Stimulated activated CD8-positive, alpha-beta memory T cell treated with anti-CD3 and anti-CD28 coated beads, Interleukin-7, amount 100 ng/mL, for 1 hour (primary cell): ENCODE measurements around the gene KIF1B.
"Not testable (repeated sequence)": the region's sequence is repeated elsewhere in the genome, so short reads cannot be mapped to it uniquely, and the experiment has no call there.

Experiments used
- DNase-seq, 2 donors: peaks; one replicate each; pipeline ENCODE4 v3.0.0-alpha.2; 2020; ENCODE audit warnings: low read depth in 2 of 2

Gene KIF1B

DNA sequence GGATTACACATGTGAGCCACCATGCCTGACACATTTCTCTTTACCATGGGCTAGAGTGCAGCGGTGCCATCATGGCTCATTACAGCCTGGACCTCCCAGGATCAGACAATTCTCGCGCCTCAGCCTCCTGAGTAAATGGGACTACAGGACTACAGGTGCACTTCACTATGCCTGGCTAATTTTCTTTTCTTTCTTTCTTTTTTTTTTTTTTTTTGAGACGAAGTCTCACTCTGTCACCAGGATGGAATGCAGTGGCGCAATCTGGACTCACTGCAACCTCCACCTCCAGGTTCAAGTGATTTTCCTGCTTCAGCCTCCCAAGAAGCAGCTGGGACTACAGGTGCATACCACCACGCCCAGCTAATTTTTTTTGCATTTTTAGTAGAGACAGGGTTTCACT lies 14.8 kb upstream of the KIF1B start:
- no peak for DNase-seq

DNA sequence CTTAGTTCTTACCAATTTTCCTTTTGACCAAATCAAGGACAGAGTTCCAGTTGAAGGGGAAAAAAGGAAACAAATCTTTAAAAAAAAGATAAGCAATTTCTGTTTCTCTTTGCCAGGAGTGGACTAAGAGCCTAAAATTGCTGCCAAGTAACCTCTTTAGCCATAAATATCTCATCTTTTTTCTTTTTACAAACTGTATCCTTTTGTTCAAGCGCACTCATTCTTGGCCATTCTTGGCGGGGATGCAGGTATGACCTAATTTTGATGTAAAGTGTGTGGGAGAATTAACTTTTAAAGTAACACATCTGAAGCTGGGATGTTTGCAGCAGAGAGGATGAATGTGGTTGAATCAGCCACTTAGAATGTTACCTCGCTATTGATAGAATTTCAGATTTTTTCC lies 13.4 kb upstream of the KIF1B start:
- DNase-seq, result no peak

DNA sequence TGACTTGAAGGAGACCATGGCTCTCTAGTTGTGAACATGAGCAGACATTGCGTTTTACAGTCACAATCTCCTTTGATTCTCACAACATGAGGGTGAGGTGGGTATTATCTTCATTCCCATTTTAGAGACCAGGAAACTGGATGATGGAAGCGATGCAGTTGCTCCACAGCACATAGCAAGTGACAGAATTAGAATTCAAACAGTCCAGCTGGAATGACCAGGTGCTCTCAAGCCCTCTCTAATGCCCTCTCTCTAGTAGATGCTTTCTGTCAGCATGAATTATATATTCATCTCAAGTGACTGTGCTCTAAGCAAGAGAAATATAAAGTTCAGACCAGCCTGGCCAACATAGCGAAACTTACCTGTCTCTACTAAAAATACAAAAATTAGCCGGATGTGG lies 9.8 kb upstream of the KIF1B start:
- DNase-seq, result no peak

DNA sequence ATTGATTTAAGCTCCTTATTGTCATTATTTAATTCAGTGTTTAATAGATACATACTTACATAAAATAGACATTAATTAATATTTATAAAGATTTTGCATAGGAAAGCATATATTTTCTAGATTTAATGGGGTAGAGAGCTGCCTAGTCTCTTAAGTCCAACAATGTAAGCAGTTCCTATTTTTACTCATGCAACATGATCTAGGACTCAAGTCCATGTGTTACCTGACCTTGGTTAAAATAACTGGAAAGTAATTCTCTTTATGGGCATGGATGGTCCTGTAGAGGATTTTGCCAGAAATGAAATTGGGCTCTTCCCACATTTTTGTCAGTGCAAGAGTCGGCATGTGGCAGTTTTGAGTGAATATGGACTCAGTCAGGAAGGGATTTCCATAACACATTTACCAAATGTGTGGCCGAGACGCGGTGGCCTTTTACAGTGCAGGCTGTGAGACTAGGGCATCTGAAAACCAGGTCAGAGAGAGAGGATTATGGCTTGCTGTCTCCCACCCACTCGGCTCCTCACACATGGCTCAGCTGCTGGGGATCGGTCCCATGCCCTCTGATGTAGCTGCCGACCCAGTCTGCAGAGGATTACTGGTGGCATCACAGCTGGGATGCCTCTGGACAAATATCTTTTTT lies 6.2 kb upstream of the KIF1B start:
- no peak for DNase-seq

DNA sequence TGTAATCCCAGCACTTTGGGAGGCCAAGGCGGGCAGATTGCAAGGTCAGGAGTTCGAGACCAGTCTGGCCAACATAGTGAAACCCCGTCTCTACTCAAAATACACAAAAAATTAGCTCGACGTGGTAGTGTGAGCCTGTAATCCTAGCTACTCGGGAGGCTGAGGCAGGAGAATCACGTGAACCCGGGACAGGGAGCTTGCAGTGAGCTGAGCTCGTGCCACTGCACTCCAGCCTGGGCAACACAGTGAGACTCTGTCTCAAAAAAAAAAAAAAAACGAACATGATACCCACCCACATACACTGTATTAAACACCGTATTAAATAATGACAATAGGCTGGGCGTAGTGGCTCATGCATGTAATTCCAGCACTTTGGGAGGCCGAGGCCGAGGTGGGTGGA lies 5.2 kb upstream of the KIF1B start:
- not testable (repeated sequence) for DNase-seq

DNA sequence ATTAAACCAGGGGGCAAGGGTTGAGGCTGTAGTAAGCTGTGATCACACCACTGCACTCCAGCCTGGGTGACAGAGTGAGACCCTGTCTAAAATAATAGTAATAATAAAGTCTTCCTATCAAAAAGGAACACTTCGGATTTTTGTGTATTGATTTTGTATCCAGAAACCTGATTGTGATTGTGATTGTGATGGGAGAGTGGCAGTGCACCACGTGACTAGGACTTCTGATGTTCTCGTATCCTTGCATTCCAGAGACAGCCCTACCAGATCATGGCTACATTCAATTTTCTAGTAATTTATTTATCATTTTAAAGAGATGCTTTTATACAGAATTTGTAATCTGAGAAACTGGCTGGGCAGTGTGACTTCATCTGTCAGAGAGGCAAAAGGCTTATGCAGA lies 2.6 kb upstream of the KIF1B start:
- DNase-seq, result no peak

DNA sequence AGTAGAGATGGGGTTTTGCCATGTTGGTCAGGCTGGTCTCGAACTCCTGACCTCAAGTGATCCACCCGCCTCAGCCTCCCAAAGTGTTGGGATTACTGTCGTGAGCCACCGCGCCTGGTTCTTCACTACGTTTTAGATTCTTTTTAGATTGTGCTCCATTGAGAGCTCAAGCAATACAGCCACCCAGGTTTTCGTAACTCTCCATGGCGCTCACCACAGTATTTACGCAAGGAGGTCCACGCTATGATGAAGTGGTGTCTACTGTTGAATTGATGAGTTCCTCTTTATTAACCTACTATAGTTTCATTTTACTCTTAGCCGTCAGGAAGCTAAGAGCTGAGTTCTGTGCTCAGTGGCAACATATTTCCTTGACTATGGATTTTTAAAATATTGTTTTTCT lies 1.8 kb upstream of the KIF1B start:
- DNase-seq, result no peak

DNA sequence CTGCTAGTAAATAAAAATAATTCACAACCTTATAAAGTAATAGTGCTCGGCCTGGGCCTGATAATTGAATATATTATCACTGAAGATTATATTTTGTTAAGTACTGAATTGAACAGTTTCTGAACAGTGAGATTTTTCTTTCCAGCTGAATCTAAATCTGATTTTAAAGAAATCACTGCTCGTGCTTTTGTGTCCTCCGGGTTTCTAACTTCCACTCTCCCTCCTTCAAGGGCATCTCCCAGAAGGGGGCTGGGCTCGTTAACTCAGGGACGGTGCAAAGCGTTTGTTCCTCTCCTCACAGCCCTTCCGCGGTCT lies 823 bp upstream of the KIF1B start:
- DNase-seq, result no peak

DNA sequence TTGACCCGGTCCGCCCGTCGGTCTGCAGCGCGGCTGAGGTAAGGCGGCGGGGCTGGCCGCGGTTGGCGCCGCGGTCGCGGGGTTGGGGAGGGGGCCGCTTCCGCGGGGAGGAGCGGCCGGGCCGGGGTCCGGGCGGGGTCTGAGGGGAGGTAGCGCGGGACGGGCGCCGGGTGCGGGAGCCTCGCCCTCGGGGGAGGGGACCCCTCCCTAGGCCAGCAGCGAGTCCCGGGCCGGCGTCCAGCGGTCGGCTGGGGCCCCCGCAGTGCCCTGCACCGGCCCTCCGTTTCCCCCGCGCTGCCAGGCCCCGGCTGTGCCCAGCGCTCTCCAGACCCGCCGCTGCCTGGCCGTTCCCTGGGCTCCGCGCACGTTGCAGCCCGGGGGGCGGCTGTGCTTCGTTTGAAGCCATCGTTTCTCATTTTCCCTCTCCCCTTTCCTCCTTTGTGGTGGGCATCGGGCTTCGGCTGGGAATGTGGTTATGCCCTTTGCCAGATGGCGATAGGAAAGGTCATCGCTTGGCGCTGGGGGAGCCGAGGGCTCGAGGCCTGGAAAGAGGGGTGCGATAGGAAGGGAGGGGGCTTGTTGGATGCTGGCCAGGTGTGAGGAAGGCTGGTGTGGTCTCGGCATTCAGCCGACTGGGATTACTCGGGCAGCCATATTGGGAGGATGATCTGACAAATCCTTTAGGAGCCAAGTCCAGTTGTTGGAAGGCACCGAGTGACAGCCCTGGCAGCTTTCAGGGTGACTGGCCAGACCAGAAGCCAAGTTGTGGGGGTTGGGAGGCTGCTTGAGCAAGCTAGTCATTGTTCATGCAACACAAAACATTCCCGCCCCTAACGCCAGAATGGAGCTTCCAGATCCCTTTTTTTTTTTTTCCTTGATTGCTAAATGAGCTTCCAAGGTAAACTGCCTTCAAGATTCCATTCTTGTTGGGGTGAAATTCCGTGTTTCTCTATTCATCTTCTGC lies 753 bp downstream of the KIF1B start:
- no peak for DNase-seq

DNA sequence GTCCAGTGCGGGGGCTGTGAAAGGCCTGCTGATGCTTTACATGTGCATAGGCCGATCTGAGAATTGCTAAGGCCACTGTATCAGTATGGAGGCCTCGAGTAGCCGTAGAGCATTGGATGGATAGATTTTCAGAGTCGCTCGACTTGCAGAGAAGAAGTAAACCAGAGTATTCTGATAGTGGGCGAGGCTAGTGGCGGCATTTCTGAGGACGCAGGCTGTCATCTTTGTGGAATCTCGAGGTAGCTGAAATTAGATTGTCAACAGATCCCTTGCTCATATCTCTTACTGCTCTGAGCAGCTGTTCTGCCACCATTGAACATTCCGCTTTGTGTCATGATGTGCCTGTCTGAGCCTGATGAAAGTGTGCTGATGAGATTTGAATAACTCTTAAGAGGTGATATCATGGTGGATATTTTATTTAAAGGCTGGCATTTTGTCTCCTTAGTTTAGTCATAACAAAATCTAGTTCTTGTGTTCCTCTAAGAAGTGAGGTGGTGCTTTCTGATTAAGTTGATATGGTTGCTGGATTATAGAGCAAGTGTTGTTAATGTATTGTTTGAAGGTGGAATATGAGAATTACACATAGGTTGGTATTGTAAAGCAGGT lies 1.5 kb downstream of the KIF1B start:
- DNase-seq, result no peak

DNA sequence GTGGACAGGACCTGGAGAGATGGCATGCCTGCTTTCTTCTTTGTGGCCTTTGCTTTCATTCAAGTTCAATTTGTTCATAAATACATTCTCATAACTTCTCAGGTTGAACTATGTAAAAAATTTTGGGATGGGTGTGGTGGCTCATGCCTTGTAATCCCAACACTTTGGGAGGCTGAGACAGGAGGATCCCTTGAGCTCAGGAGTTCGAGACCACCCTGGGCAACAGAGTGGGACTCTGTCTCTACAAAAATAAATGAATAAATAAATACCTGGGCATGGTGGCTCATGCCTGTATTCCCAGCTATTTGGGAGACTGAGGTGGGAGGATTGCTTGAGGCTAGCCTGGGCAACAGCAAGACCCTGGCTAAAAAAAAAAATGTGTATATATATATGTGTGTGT lies 2.1 kb downstream of the KIF1B start:
- no peak for DNase-seq

DNA sequence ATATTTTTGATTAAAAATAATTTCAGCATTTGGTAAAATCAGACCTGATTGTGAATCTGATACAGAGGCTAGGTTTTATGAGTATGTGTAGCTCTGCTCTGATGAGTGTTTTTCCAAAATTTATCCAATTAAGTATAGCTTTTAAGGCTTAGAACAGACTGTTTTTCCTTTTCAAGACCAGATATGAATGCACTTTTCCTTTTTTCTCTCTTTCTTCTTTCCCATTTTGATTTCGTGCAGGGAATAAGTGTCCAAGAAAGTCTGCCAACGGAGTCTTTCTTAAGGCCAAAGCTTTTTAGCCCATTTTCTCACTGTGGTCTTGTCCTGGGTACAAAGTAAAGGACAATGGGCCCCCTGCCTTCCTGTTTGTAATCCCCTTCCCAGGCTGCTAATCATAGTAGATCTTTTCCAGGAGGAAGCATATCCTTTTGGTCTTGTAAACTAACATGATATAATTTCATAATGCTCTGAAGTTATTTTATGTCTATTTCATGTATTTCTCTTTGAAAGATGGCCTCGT lies 2.9 kb downstream of the KIF1B start:
- no peak for DNase-seq

DNA sequence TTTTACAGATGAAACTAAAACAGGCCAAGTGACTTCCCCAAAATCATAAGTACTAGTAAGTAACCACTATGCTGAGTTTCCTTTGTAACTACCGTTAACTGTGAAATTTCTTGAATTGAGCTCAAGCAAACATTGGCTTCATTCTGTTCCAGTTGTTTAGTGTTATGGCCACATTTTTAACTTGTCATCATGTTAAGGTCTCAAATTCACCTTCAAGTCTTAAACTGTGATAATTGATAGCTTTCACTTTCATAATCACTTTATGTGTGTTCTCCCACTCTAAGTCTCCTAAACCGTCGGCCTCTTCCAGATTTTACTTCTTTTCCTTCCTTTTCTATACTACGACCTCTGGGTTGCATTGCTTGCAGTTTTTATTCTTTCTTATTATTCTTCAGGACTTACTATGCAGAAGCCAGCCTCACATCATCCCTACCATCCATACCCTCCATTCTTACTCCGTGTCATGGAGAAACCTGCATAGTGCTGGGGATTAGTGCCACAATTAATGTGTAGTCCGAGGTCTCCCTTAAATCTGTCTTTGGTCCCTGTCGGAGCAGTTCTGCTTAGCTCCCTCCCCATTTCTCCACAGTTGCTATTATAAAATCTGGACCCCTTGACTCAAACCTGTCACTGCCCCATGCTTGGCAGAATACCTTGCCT lies 5.8 kb downstream of the KIF1B start:
- no peak for DNase-seq

DNA sequence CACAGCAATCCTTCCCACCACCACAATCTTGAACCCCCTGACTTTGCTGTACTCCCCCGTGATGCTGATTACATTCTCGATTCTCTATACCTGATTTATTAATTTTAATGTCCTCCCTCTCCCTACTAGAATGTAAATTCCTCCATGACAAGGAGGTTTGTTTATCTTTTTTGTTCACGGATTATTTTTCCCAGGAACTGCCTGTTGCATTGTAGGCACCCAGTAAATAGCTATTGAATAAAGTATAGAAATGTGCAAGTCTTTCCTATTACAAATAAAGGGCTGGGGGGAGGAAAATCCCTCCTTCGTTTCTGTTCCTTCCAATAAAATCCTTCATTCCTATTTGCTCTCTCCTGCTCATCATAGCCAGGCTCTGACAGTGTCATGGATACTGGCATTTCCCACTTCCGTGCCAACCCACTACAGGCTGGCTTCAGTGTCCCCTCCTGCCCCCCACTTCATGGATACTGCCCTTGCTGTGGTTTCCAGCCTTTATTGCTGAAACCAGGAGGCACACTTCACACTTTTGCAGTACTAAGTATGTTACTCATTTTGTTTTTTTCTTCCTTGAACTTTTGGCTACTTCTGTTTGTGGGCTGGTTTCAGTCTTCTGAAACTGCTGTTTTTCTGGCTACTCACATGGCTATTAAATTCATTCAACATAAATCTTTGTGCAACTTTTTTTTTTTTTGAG lies 7.5 kb downstream of the KIF1B start:
- no peak for DNase-seq

DNA sequence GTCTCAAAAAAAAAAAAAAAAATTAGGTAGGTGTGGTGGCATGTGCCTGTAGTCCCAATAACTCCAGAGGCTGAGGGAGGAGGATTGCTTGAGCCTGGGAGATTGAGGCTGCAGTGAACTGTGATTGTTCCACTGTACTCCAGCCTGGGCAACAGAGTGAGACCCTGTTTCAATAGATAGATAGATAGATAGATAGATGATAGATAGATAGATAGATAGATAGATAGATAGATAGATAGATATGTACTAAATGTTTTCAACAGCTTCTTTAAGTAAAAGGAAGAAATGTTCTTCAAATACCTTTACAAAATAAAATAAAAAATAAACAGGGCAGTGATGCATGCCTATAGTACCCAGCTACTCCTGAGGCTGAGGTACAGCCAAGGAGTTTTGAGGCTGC lies 9.8 kb downstream of the KIF1B start:
- no peak for DNase-seq

DNA sequence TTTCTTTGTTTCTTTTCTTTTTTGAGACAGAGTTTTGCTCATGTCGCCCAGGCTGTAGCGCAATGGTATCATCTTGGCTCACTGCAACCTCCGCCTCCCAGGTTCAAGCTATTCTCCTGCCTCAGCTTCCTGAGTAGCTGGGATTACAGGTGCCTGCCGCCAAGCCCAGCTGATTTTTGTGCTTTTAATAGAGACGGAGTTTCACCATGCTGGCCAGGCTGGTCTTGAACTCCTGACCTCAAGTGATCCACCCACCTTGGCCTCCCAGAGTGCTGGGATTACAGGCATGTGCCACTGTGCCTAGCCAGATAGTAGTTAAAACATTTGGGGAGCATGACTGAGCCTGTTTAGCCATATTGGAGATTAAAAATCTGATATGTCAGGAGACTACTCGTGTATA lies 10.3 kb downstream of the KIF1B start:
- DNase-seq, result not testable (repeated sequence)

DNA sequence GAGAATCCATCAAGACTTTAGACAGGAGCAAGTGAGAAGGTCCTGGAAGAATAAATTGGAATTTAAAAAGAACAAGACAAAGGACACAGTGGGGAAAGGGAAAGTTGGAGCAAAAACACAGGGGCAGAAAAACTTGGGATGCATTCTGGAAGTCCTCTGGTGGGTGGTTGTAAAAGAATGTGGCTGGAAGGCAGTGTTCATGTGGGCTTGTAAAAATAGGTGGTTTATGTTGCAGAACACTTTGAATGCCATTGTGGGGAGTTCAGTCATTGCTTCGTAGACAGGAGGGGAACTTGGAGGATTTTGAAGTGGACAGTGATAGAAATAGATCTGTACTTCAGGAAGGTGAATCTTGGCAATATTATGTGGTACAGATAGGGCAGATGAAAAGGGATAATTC lies 15.2 kb downstream of the KIF1B start:
- no peak for DNase-seq

DNA sequence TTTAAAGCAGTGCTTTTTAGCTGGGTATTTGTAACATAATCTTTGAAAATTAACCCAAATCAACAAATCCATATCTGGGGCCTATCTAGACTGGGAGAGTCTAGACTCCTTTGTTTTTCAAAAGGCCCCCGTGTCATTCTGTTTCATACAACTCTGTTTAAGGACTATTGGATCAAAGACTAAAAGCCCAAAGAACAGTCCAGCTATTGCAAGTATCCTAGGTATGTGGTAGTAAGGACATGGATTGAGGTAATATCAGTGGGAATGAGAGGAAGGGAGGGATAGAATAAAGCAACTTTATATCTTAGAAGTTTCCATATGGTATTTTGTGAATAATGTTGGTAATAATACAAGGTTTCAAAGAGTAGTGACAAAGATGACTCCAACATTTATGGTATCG lies 18.2 kb downstream of the KIF1B start:
- DNase-seq, result no peak

DNA sequence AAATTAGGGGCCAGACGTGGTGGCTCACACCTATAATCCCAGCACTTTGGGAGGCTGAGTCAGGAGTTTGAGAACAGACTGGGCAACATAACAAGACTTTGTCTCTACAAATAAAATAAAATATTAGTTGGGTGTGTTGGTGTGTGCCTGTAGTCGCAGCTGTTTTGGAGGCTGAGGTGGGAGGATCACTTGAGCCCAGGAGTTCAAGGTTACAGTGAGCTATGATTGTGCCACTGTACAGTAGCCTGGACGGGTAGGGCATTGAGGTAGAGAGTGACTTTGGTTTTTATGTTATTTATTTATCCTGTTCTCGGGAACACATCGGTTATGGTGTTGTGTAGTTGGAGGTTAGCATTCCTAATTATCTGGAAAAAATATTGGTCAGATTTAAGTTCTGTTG lies 19.5 kb downstream of the KIF1B start:
- no peak for DNase-seq

DNA sequence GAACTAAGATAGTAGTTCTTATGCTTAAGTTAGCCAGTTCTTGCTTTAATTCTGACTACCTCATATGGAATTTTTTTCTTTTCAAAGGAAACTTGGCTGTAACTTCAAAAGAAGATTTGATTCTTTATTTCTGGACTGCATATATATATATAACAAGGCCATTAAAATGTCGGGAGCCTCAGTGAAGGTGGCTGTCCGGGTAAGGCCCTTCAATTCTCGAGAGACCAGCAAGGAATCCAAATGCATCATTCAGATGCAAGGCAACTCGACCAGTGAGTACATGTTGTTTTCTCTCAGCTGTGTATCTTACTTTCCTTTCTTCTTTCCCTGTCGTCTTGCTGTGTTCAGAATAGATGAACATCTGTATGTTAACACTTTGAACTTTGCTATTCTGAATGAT lies 21.8 kb downstream of the KIF1B start:
- DNase-seq, result no peak

DNA sequence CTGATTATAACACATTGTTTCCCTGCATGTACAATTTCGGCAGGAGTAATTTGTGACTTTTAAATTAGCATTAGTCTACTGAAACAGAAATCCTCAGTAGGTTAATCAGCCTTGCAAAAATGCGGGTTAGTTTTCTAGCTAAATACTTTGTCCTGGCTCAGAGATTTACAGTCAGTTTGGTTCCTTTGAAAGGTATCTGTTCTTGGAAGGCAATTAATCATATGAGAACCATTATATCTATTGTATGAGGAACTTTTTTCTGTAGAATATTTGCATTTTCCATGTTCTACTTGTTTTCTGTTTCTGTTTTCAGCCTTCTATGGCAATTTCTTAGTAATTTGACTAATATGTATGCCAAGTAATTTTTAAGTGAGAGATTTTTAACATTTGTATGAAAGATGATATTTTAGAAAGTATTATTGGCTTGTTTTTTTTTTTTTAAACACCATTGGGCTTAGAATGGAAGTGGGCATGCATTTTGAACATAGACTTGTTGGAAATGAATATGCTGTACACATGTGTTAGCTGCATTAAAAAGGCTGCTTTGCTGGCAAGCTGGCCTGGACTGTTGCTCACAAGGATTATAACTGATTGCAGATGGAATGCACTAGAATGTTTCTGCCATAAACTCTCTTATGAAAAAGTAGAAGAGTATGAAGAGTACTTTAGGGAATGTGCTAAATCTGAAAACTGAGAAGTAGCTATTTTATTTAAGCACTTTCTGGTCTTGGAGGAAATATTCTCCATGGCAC lies 26.2 kb downstream of the KIF1B start:
- DNase-seq, result no peak
